A549 (cell line): ENCODE measurements around the gene NR1H2.

Experiments used
- BHLHE40 ChIP-seq: IDR thresholded peaks from 2 replicates; pipeline ENCODE4 v1.6.1; 2012; ENCODE audit warnings: low read depth, low read length, inconsistent platforms
- CEBPB ChIP-seq, 2 experiments: fragments of >200 bp in 1 of 2; sonication (Bioruptor Twin) in 1 of 2; formaldehyde crosslinking in 1 of 2; IDR thresholded peaks; 2 replicates each; pipeline ENCODE4 v1.6.1; 2012 to 2016
- EHF ChIP-seq: fragments of 250-450 bp; sonication (Bioruptor Pico); IDR thresholded peaks from 2 replicates; pipeline ENCODE4 v1.5.0; 2020; ENCODE audit warnings: mild to moderate bottlenecking
- EP300 ChIP-seq, 2 experiments: fragments of >200 bp; sonication (Bioruptor Twin); formaldehyde crosslinking; IDR thresholded peaks; 2 replicates in 1 of 2; 3 replicates in 1 of 2; pipeline ENCODE4 v1.6.1; 2016 to 2017
- HDAC2 ChIP-seq: fragments of 200-600 bp; sonication (generic); IDR thresholded peaks from 2 replicates; pipeline ENCODE4 v1.6.1; 2016
- JUN ChIP-seq, 2 experiments: fragments of >200 bp; sonication (Bioruptor Twin); formaldehyde crosslinking; IDR thresholded peaks; 2 replicates in 1 of 2; 3 replicates in 1 of 2; pipeline ENCODE4 v1.6.1; 2016 to 2017
- MAX ChIP-seq: IDR thresholded peaks from 2 replicates; pipeline ENCODE4 v1.6.1; 2012
- MYC ChIP-seq: IDR thresholded peaks from 2 replicates; pipeline ENCODE4 v1.6.1; 2012; ENCODE audit warnings: mild to moderate bottlenecking, inconsistent platforms, low read length, improper control_type of control experiment, borderline replicate concordance
- NR3C1 ChIP-seq: fragments of >200 bp; sonication (Bioruptor Twin); formaldehyde crosslinking; IDR thresholded peaks from 3 replicates; pipeline ENCODE4 v1.6.1; 2017
- POLR2A ChIP-seq: IDR thresholded peaks from 2 replicates; pipeline ENCODE4 v1.6.1; 2012; ENCODE audit warnings: mild to moderate bottlenecking, low read length
- ZNF302 ChIP-seq: fragments of 250-450 bp; sonication (Bioruptor Pico); IDR thresholded peaks from 2 replicates; pipeline ENCODE4 v1.9.0; 2021; ENCODE audit warnings: inconsistent platforms, mild to moderate bottlenecking, moderate library complexity
- TF ChIP-seq, protein P1 (sequence below): fragments of >200 bp; sonication (Bioruptor Twin); formaldehyde crosslinking; IDR thresholded peaks from 3 replicates; pipeline ENCODE4 v1.5.1; 2016
- TF ChIP-seq, protein P2 (sequence below): fragments of >200 bp; sonication (Bioruptor Twin); formaldehyde crosslinking; IDR thresholded peaks from 3 replicates; pipeline ENCODE4 v1.6.1; 2016

GRCh38 chr19:50412419-50412818, 36.2 kb downstream of the NR1H2 start:
- TF ChIP-seq, protein P1, sequence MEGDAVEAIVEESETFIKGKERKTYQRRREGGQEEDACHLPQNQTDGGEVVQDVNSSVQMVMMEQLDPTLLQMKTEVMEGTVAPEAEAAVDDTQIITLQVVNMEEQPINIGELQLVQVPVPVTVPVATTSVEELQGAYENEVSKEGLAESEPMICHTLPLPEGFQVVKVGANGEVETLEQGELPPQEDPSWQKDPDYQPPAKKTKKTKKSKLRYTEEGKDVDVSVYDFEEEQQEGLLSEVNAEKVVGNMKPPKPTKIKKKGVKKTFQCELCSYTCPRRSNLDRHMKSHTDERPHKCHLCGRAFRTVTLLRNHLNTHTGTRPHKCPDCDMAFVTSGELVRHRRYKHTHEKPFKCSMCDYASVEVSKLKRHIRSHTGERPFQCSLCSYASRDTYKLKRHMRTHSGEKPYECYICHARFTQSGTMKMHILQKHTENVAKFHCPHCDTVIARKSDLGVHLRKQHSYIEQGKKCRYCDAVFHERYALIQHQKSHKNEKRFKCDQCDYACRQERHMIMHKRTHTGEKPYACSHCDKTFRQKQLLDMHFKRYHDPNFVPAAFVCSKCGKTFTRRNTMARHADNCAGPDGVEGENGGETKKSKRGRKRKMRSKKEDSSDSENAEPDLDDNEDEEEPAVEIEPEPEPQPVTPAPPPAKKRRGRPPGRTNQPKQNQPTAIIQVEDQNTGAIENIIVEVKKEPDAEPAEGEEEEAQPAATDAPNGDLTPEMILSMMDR: no peak
- TF ChIP-seq HDAC2 (no peak), ZNF302 (CRISPR knock-in tag) (no peak), JUN (IDR thresholded peaks at IDR 0.05) (no peak), EHF (CRISPR knock-in tag) (no peak), POLR2A (no peak), BHLHE40 (no peak), CEBPB (IDR thresholded peaks at IDR 0.05) (no peak), MAX (no peak), NR3C1 (no peak), MYC (no peak), EP300 (IDR thresholded peaks at IDR 0.05) (no peak)
- TF ChIP-seq, protein P2, sequence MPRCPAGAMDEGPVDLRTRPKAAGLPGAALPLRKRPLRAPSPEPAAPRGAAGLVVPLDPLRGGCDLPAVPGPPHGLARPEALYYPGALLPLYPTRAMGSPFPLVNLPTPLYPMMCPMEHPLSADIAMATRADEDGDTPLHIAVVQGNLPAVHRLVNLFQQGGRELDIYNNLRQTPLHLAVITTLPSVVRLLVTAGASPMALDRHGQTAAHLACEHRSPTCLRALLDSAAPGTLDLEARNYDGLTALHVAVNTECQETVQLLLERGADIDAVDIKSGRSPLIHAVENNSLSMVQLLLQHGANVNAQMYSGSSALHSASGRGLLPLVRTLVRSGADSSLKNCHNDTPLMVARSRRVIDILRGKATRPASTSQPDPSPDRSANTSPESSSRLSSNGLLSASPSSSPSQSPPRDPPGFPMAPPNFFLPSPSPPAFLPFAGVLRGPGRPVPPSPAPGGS: no peak
